ENCODE data around the gene SFXN5. TPM values are rescaled to one million over a fixed set of nuclear protein-coding genes. Genes with fewer than 3 reads are reported as not detected.

SFXN5 gene
- total RNA-seq, 1 experiment from 2014 or later, result 15.2 TPM

DNA sequence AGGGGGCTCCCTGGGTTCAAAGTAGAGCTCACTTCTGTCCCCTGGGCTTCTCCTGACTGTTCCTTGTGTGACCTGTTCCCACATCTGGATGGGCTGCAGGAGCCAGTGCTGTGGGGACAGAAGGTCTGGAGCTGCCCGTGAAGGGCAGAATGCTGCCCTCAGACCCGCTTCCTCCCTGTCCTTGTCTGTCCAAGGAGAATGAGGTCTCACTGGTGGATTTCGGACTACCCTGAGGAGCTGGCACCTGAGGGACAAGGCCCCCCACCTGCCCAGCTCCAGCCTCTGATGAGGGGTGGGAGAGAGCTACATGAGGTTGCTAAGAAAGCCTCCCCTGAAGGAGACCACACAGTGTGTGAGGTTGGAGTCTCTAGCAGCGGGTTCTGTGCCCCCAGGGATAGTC is 138.7 kb downstream of the SFXN5 start:
- Histone ChIP-seq H3K36me3 (ENCODE audit: low read depth) (no peaks in the 10 kb centered on the region), H3K9me3 (ENCODE audit: insufficient read depth, low read depth) (no peaks in the 10 kb centered on the region), H3K4me3 (no peak overlapping the region), H3K79me2 (ENCODE audit: low read depth) (no peaks in the 10 kb centered on the region), H3K27ac (no peak overlapping the region), H3F3A (ENCODE audit: insufficient read depth, low read depth) (no peaks in the 10 kb centered on the region), H3K27me3 (ENCODE audit: insufficient read depth, low read depth) (peaks cover 46% of the 10 kb centered on the region), H3K9me2 (ENCODE audit: insufficient read depth) (no peaks in the 10 kb centered on the region), H2AFZ (no peak overlapping the region), H3K4me1 (replicated peaks; ENCODE audit: insufficient read depth) (no peaks in the 10 kb centered on the region), H3K4me2 (no peak overlapping the region), H4K20me1 (ENCODE audit: insufficient read depth) (no peaks in the 10 kb centered on the region)
- CTCF ChIA-PET, result interaction anchor here (0.5 to 0.6 kb wide), 2 partner anchors 223 to 1213 kb away, joined by 3 to 11 read pairs; no protein-coding TSS in a partner anchor
- POLR2A ChIA-PET (ENCODE audit: unreplicated experiment), result no interaction called here
- TF ChIP-seq CTCF (conservative IDR thresholded peaks at IDR 0.05), result no peak
- no peak for DNase-seq
- no TSS peak for BruUV-seq (replicated peaks)
- intact Hi-C loops (cut with micrococcal nuclease; ENCODE audit: unreplicated experiment), result no loop called here

DNA sequence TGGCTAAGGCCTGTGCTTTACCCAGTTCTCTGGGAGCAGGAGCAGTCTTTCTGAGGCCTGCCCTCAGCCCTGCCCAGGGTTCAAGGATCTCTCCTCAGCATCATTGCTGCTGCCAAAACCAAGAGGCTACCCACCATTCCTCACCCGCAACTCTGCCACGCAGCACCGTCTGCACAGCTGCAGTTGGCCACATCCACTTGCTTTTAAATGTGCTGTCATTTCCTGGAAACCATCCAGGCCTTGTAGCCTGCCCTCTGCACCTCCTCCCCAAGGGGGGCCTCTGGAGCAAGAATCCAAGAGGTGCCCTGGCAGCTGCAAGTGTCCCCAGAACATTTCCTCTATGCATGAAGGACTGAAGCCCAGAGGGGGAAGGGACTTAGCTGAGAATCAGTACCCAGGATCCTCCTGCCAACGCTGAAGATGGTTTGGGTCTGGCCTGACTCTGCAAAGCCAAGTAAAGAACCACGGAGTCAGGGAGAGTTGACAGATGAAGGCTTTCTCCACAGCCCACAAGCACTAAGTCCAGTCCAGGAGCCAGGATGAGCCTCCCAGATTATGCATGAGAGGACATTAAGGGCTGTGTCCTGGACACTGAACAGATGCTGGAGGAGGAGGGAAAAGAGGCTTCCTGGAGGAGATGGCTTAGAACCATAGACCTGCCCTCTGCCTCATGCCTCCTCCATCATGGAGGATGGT is 139.3 kb downstream of the SFXN5 start:
- Histone ChIP-seq H2AFZ (no peak overlapping the region), H4K20me1 (ENCODE audit: insufficient read depth) (no peaks in the 10 kb centered on the region), H3K4me3 (no peak overlapping the region), H3K79me2 (ENCODE audit: low read depth) (no peaks in the 10 kb centered on the region), H3K4me1 (replicated peaks; ENCODE audit: insufficient read depth) (no peaks in the 10 kb centered on the region), H3K9me3 (ENCODE audit: insufficient read depth, low read depth) (no peaks in the 10 kb centered on the region), H3K27ac (no peak overlapping the region), H3K27me3 (ENCODE audit: insufficient read depth, low read depth) (peaks cover 52% of the 10 kb centered on the region), H3K4me2 (no peak overlapping the region), H3K9me2 (ENCODE audit: insufficient read depth) (no peaks in the 10 kb centered on the region), H3F3A (ENCODE audit: insufficient read depth, low read depth) (no peaks in the 10 kb centered on the region), H3K36me3 (ENCODE audit: low read depth) (no peaks in the 10 kb centered on the region)
- TF ChIP-seq EZH2 (IDR thresholded peaks at IDR 0.05; ENCODE audit: low read depth) (no peak), CTCF (conservative IDR thresholded peaks at IDR 0.05) (no peak)
- intact Hi-C loops (cut with micrococcal nuclease; ENCODE audit: unreplicated experiment), result no loop called here
- DNase-seq, result no peak
- BruUV-seq (replicated peaks), result no TSS peak
- CTCF ChIA-PET, result interaction anchor here (0.5 to 0.6 kb wide), 2 partner anchors 224 to 1214 kb away, joined by 3 to 11 read pairs; no protein-coding TSS in a partner anchor
- POLR2A ChIA-PET (ENCODE audit: unreplicated experiment), result no interaction called here

DNA sequence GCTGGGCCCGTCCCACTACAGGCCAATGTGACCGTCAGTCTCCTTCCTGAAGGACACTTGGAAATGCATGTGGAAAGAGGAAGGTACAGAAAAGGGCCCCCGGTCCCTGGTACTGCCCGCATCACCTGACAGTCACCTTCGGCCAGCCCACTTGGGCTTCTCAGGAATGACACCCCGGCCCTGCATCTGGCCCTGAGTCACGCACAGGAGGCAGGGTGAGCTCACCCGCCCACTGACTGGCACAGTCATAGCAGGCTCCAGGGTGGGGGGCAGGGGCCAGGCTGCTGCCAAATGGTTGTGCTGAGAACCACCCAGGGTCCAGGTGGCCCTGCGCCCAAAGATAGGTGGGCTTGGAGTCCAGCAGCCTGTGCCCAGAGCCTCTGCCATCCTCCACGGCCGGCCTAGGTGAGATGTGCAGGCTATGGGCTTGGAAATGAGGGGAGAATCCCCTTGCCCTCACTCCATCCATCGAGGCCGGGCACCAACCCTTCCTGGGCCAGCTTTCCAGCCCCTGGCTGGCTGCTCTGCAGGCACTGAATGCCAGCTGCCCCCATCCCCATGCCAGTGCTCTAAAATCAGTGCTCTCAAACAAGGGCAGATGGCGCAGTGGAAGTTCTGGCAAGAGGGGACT is 140.1 kb downstream of the SFXN5 start:
- H3K4me3 ChIP-seq, result no peak overlapping the region
- no peak overlapping the region for H3K4me2 ChIP-seq
- ChIA-PET CTCF (no interaction called here), POLR2A (ENCODE audit: unreplicated experiment) (no interaction called here)
- H3K36me3 ChIP-seq (ENCODE audit: low read depth), result no peaks in the 10 kb centered on the region
- no peaks in the 10 kb centered on the region for H3F3A ChIP-seq (ENCODE audit: insufficient read depth, low read depth)
- TF ChIP-seq CTCF (conservative IDR thresholded peaks at IDR 0.05) (no peak), EZH2 (IDR thresholded peaks at IDR 0.05; ENCODE audit: low read depth) (no peak)
- H3K9me3 ChIP-seq (ENCODE audit: insufficient read depth, low read depth), result no peaks in the 10 kb centered on the region
- no TSS peak for BruUV-seq (replicated peaks)
- peak in 1 of 2 experiments; percentile 28 for DNase-seq
- no peaks in the 10 kb centered on the region for H3K79me2 ChIP-seq (ENCODE audit: low read depth)
- no peak overlapping the region for H3K27ac ChIP-seq
- H2AFZ ChIP-seq, result no peak overlapping the region
- H3K27me3 ChIP-seq (ENCODE audit: insufficient read depth, low read depth), result peaks cover 60% of the 10 kb centered on the region
- H3K9me2 ChIP-seq (ENCODE audit: insufficient read depth), result no peaks in the 10 kb centered on the region
- intact Hi-C loops (cut with micrococcal nuclease; ENCODE audit: unreplicated experiment), result no loop called here
- no peaks in the 10 kb centered on the region for H3K4me1 ChIP-seq (replicated peaks; ENCODE audit: insufficient read depth)
- H4K20me1 ChIP-seq (ENCODE audit: insufficient read depth), result no peaks in the 10 kb centered on the region

All from PC-9 (cell line).